ENCODE data around the gene STK32B.
A peak's percentile ranks its signal among the peaks of the same experiment; 100 is the strongest.

The STK32B gene

DNA sequence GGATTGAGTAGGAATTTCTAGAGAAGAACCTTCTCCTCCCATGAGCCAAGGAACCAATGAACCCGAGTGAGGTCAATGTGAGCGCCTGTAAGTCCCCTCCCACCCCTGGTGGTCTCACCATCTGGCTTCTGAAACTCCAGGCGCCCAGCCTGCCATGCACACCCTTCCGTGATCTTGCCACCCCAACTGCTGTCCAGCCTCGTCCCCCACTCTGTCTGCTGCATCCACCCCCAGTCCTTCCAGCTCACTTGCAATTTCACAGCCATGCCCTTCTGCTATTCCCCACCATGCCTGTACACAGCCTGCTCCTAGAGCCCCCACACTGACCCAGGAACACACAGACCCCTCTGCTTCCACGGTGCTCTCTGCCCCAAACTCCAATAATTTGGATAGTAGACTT is 323.7 kb downstream of the STK32B start:
- H3K23ac ChIP-seq (ENCODE audit: low read length): no peak overlapping the region
- no peak overlapping the region for H2AFZ ChIP-seq (ENCODE audit: insufficient read depth, low read length, poor library complexity)
- no peak overlapping the region for H2AK5ac ChIP-seq (ENCODE audit: low read length)
- no peaks in the 10 kb centered on the region for H3K79me1 ChIP-seq (ENCODE audit: low read length)
- no peak overlapping the region for H3K18ac ChIP-seq (ENCODE audit: low read length)
- H3K9ac ChIP-seq (ENCODE audit: low read length): no peak overlapping the region
- H2BK120ac ChIP-seq (ENCODE audit: insufficient read depth, low read length, poor library complexity): no peak overlapping the region
- H3K4me3 ChIP-seq (ENCODE audit: low read depth, low read length): peak overlapping the region; percentile 55
- H3K27me3 ChIP-seq (ENCODE audit: insufficient read depth, low read length): no peaks in the 10 kb centered on the region
- H4K8ac ChIP-seq (ENCODE audit: low read depth, low read length): no peak overlapping the region
- no peak overlapping the region for H4K91ac ChIP-seq (ENCODE audit: low read depth, low read length)
- H3K9me3 ChIP-seq (ENCODE audit: insufficient read depth, low read depth, low read length): peaks cover 8% of the 10 kb centered on the region
- WGBS (ENCODE audit: extremely low coverage, insufficient coverage, insufficient read length): no CpG with 5 or more reads among the region's 6 CpGs
- no peaks in the 10 kb centered on the region for H3K79me2 ChIP-seq (ENCODE audit: control insufficient read depth, insufficient read depth, low read length, poor library complexity)
- no peak overlapping the region for H4K12ac ChIP-seq (ENCODE audit: low read depth, low read length)
- no peak overlapping the region for H2BK12ac ChIP-seq (ENCODE audit: low read length)
- no peak overlapping the region for H3K4me2 ChIP-seq (ENCODE audit: low read length)
- no peak overlapping the region for H3K4ac ChIP-seq (ENCODE audit: low read depth, low read length)
- H3K14ac ChIP-seq (ENCODE audit: low read length): no peak overlapping the region
- H3K4me1 ChIP-seq (ENCODE audit: control insufficient read depth in 1 of 2, insufficient read depth in 2 of 2, low read length in 2 of 2): no peaks in the 10 kb centered on the region
- H2BK5ac ChIP-seq (ENCODE audit: low read depth, low read length, poor library complexity): no peak overlapping the region
- H3K36me3 ChIP-seq (ENCODE audit: control insufficient read depth in 1 of 2, insufficient read depth in 2 of 2, low read length in 2 of 2): no peaks in the 10 kb centered on the region
- H3K27ac ChIP-seq (ENCODE audit: low read depth, low read length): no peak overlapping the region
- no peak for DNase-seq

DNA sequence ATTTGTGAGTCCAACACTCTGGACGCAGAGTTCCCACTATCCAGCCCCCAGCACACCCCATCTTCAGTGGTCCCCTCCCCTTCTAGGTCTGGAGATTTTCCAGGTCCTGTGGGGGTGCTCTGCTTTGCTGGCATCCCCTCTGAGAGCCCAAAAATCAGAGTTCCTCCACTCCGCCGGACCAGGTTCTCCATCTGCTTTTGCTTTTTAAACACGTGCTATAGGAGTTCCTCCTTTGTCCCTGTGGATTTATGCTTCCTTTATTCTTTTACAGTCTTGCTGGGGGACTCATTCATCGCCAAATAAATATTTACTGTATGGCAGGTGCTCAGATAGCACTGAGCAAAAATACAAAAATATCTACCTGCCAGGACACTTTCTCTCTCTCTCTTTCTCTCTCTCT is 324.7 kb downstream of the STK32B start:
- no peak overlapping the region for H3K14ac ChIP-seq (ENCODE audit: low read length)
- H3K23ac ChIP-seq (ENCODE audit: low read length): no peak overlapping the region
- H3K4me2 ChIP-seq (ENCODE audit: low read length): no peak overlapping the region
- H3K36me3 ChIP-seq (ENCODE audit: control insufficient read depth in 1 of 2, insufficient read depth in 2 of 2, low read length in 2 of 2): no peaks in the 10 kb centered on the region
- no peaks in the 10 kb centered on the region for H3K79me2 ChIP-seq (ENCODE audit: control insufficient read depth, insufficient read depth, low read length, poor library complexity)
- H3K4me3 ChIP-seq (ENCODE audit: low read depth, low read length): no peak overlapping the region
- no peak overlapping the region for H2BK5ac ChIP-seq (ENCODE audit: low read depth, low read length, poor library complexity)
- H3K4me1 ChIP-seq (ENCODE audit: control insufficient read depth in 1 of 2, insufficient read depth in 2 of 2, low read length in 2 of 2): no peaks in the 10 kb centered on the region
- H4K8ac ChIP-seq (ENCODE audit: low read depth, low read length): no peak overlapping the region
- H2BK12ac ChIP-seq (ENCODE audit: low read length): no peak overlapping the region
- WGBS (ENCODE audit: extremely low coverage, insufficient coverage, insufficient read length): no CpG with 5 or more reads among the region's 5 CpGs
- no peak overlapping the region for H3K4ac ChIP-seq (ENCODE audit: low read depth, low read length)
- H2AFZ ChIP-seq (ENCODE audit: insufficient read depth, low read length, poor library complexity): no peak overlapping the region
- H2AK5ac ChIP-seq (ENCODE audit: low read length): no peak overlapping the region
- H4K12ac ChIP-seq (ENCODE audit: low read depth, low read length): no peak overlapping the region
- H3K79me1 ChIP-seq (ENCODE audit: low read length): no peaks in the 10 kb centered on the region
- no peak for DNase-seq
- no peak overlapping the region for H3K18ac ChIP-seq (ENCODE audit: low read length)
- H3K27ac ChIP-seq (ENCODE audit: low read depth, low read length): no peak overlapping the region
- no peak overlapping the region for H2BK120ac ChIP-seq (ENCODE audit: insufficient read depth, low read length, poor library complexity)
- peaks cover 8% of the 10 kb centered on the region for H3K9me3 ChIP-seq (ENCODE audit: insufficient read depth, low read depth, low read length)
- no peak overlapping the region for H4K91ac ChIP-seq (ENCODE audit: low read depth, low read length)
- H3K9ac ChIP-seq (ENCODE audit: low read length): no peak overlapping the region
- no peaks in the 10 kb centered on the region for H3K27me3 ChIP-seq (ENCODE audit: insufficient read depth, low read length)

DNA sequence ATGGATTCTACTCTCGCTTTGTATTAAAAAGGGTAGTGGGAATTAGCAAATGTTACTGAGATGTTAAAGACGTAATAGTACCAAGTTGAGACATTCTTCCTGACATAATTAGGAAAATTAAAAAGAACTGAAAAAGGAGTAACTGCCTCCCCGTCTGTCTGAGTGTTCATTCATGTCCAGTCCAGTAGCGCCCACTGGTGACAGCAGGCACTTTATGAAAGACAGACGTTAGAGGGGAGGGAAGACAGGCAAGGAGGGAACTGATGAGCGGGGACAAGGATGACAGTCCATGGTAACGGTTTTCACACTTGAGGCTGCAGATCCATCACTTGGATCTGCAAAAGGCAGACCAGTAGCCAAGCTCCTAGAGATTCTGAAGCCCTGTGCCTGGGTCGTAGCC is 326.7 kb downstream of the STK32B start:
- Histone ChIP-seq H3K14ac (ENCODE audit: low read length) (no peak overlapping the region), H3K4me3 (ENCODE audit: low read depth, low read length) (no peak overlapping the region), H2BK120ac (ENCODE audit: insufficient read depth, low read length, poor library complexity) (no peak overlapping the region), H3K27me3 (ENCODE audit: insufficient read depth, low read length) (no peaks in the 10 kb centered on the region), H3K79me2 (ENCODE audit: control insufficient read depth, insufficient read depth, low read length, poor library complexity) (no peaks in the 10 kb centered on the region), H3K9me3 (ENCODE audit: insufficient read depth, low read depth, low read length) (peaks cover 8% of the 10 kb centered on the region), H2BK5ac (ENCODE audit: low read depth, low read length, poor library complexity) (no peak overlapping the region), H3K79me1 (ENCODE audit: low read length) (no peaks in the 10 kb centered on the region), H2AFZ (ENCODE audit: insufficient read depth, low read length, poor library complexity) (no peak overlapping the region), H3K4me1 (ENCODE audit: control insufficient read depth in 1 of 2, insufficient read depth in 2 of 2, low read length in 2 of 2) (no peaks in the 10 kb centered on the region), H2AK5ac (ENCODE audit: low read length) (no peak overlapping the region), H3K23ac (ENCODE audit: low read length) (no peak overlapping the region), H3K27ac (ENCODE audit: low read depth, low read length) (no peak overlapping the region), H3K4ac (ENCODE audit: low read depth, low read length) (no peak overlapping the region), H3K4me2 (ENCODE audit: low read length) (no peak overlapping the region), H2BK12ac (ENCODE audit: low read length) (no peak overlapping the region), H4K8ac (ENCODE audit: low read depth, low read length) (no peak overlapping the region), H3K18ac (ENCODE audit: low read length) (no peak overlapping the region), H3K9ac (ENCODE audit: low read length) (no peak overlapping the region), H4K12ac (ENCODE audit: low read depth, low read length) (no peak overlapping the region), H4K91ac (ENCODE audit: low read depth, low read length) (no peak overlapping the region), H3K36me3 (ENCODE audit: control insufficient read depth in 1 of 2, insufficient read depth in 2 of 2, low read length in 2 of 2) (no peaks in the 10 kb centered on the region)
- WGBS (ENCODE audit: extremely low coverage, insufficient coverage, insufficient read length): no CpG with 5 or more reads among the region's 8 CpGs
- no peak for DNase-seq

DNA sequence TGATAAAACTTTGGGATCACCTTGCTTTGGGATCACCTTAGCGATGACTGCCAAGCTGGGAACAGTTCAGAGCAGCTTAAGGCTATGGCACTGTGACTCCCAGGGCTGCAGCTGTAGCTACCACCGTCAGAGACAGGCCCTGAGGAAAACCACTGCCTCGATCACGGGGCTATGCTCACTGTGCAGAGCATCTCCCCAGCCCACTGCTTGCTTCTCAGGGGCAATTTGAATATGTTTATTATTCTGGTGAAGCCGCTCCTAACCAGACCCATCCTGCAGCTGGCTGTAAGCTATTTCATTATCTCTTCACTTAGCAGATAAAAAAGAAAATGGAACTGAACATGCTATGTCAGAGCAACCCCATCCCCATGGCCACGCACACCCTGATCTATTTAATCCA is 328.6 kb downstream of the STK32B start:
- Histone ChIP-seq H3K79me1 (ENCODE audit: low read length) (no peaks in the 10 kb centered on the region), H3K4me1 (ENCODE audit: control insufficient read depth in 1 of 2, insufficient read depth in 2 of 2, low read length in 2 of 2) (no peaks in the 10 kb centered on the region), H2AFZ (ENCODE audit: insufficient read depth, low read length, poor library complexity) (no peak overlapping the region), H3K27ac (ENCODE audit: low read depth, low read length) (no peak overlapping the region), H3K4me2 (ENCODE audit: low read length) (no peak overlapping the region), H3K9ac (ENCODE audit: low read length) (no peak overlapping the region), H3K79me2 (ENCODE audit: control insufficient read depth, insufficient read depth, low read length, poor library complexity) (no peaks in the 10 kb centered on the region), H2BK120ac (ENCODE audit: insufficient read depth, low read length, poor library complexity) (no peak overlapping the region), H2BK5ac (ENCODE audit: low read depth, low read length, poor library complexity) (no peak overlapping the region), H3K36me3 (ENCODE audit: control insufficient read depth in 1 of 2, insufficient read depth in 2 of 2, low read length in 2 of 2) (no peaks in the 10 kb centered on the region), H4K8ac (ENCODE audit: low read depth, low read length) (no peak overlapping the region), H3K23ac (ENCODE audit: low read length) (no peak overlapping the region), H3K18ac (ENCODE audit: low read length) (no peak overlapping the region), H3K14ac (ENCODE audit: low read length) (no peak overlapping the region), H3K4me3 (ENCODE audit: low read depth, low read length) (no peak overlapping the region), H2AK5ac (ENCODE audit: low read length) (no peak overlapping the region), H3K27me3 (ENCODE audit: insufficient read depth, low read length) (no peaks in the 10 kb centered on the region), H4K91ac (ENCODE audit: low read depth, low read length) (no peak overlapping the region), H3K9me3 (ENCODE audit: insufficient read depth, low read depth, low read length) (peaks cover 8% of the 10 kb centered on the region), H4K12ac (ENCODE audit: low read depth, low read length) (no peak overlapping the region), H3K4ac (ENCODE audit: low read depth, low read length) (no peak overlapping the region), H2BK12ac (ENCODE audit: low read length) (no peak overlapping the region)
- DNase-seq: no peak
- WGBS (ENCODE audit: extremely low coverage, insufficient coverage, insufficient read length): no CpG with 5 or more reads among the region's 6 CpGs
